ENCODE measurements around the gene NR2C2AP.

- TF ChIP-seq CTCF (IDR thresholded peaks at IDR 0.05) (no peak), POLR2A (IDR thresholded peaks at IDR 0.05) (no peak)
Measured at GRCh38 chr19:19165396-19165795, 37.8 kb downstream of the NR2C2AP start.

Measured in vagina (tissue), 2 donors.